Activated CD4-positive, alpha-beta T cell treated with anti-CD3 and anti-CD28 coated beads for 36 hours (primary cell): ENCODE data around the gene GPR62. TPM values are rescaled to one million over a fixed set of nuclear protein-coding genes. Genes with fewer than 3 reads are reported as not detected.
A peak's percentile ranks its signal among the peaks of the same experiment; 100 is the strongest.

ENCODE experiments used
- ATAC-seq: fragments of 200-7000 bp; cut with Tn5 transposase; one replicate; pipeline ENCODE4 v1.10.0; 2021; ENCODE audit warnings: mild to moderate bottlenecking, moderate library complexity
- CTCF ChIA-PET: fragments of 350-600 bp; sonication (Branson Sonifier 250); formaldehyde crosslinking; loops from one replicate; lab custom pipeline; 2021; ENCODE audit warnings: antibody characterized with exemption; lab: Charles Lee
- POLR2A ChIA-PET: fragments of 350-600 bp; sonication (Branson Sonifier 250); formaldehyde crosslinking; loops from one replicate; lab custom pipeline; 2021; ENCODE audit warnings: antibody characterized with exemption, inconsistent platforms; lab: Charles Lee
- DNase-seq: peaks from one replicate; pipeline ENCODE4 v3.0.0-alpha.2; 2020
- H3K27ac Mint-ChIP-seq: one replicate; pipeline ENCODE4 v1.8.0; 2021; ENCODE audit warnings: mixed read lengths
- H3K27me3 Mint-ChIP-seq: one replicate; pipeline ENCODE4 v1.8.0; 2021; ENCODE audit warnings: mixed read lengths
- H3K36me3 Mint-ChIP-seq: one replicate; pipeline ENCODE4 v1.8.0; 2021; ENCODE audit warnings: low read depth, mixed read lengths
- H3K4me1 Mint-ChIP-seq: one replicate; pipeline ENCODE4 v1.8.0; 2021; ENCODE audit warnings: mixed read lengths
- H3K4me3 Mint-ChIP-seq: one replicate; pipeline ENCODE4 v1.8.0; 2021; ENCODE audit warnings: mild to moderate bottlenecking, moderate library complexity, mixed read lengths
- H3K9me3 Mint-ChIP-seq: one replicate; pipeline ENCODE4 v1.8.0; 2021; ENCODE audit warnings: low read depth, mixed read lengths
- intact Hi-C, 2 experiments: fragments of 100-400 bp; cut with DNase I in 1 of 2; cut with micrococcal nuclease in 1 of 2; formaldehyde crosslinking; loops; one replicate each; pipeline versions ENCODE4 v1.14.2 to v1.15.1; 2022 to 2024; cut with DNase I, micrococcal nuclease
- total RNA-seq, 2 experiments: library from RNA; stranded (reverse); gene quantifications; one replicate each; pipeline ENCODE4 v1.2.3, GENCODE V29; 2021

The GPR62 gene
- total RNA-seq, 2 experiments from 2014 or later = not detected

DNA sequence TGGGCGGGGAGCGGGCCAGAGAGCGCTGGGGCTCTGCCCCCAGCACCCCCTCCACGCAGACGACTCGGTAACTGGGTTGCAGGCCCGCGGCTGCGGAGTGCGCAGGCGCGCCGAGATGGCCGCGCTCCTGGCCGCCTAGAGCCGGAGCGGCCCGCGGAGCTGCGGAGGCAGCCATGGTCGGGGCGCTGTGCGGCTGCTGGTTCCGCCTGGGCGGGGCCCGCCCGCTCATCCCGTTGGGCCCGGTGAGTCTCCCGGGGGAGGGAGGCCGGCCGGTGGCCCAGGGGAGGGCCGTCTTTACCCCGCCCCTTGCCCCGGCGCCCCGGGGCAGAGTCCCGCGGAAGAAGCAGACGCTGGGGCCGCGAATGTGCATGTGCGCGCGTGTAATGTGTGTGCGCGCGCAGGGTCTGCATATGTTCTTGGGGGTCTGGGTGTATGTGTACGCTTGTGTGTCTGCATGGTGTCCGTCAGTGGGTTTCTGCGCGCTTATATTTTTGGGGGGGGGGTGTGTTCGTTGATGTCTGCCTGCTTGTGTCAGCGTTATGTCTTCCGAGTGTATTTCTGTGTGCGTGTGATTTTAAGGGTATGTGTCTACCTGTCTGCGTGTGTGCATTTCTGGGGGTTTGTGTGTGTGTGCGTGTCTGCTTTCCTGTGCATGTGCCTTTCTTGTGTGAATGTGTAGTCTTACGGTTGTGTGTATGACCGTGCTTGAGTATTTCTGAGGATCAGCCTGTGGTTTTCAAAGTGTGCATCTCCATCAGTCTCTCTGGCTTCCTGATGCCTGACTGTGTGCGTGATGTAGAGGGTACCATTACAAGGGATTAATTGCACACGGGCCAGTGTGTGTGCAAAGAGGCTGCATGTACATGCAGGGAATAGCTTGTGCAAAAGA is 20.0 kb downstream of the GPR62 start, which contains the start of gene ABHD14A:
Gene ABHD14A, plus strand, starts transcription at position 102 of the 889 bp plus-strand sequence. Its CDS starts 72 bp downstream, at position 174.
- Mint-ChIP-seq H3K4me1 (peaks cover 34% of the 10 kb centered on the region), H3K27ac (peak within 1 kb of the TSS; percentile 97), H3K4me3 (peak within 1 kb of the TSS; percentile 97), H3K27me3 (no peaks in the 10 kb centered on the region), H3K9me3 (no peaks in the 10 kb centered on the region), H3K36me3 (peaks cover 9% of the 10 kb centered on the region)
- ATAC-seq = peak; percentile 70
- intact Hi-C loops = loop anchor here (1.0 to 10.0 kb wide), 8 partner anchors 8 to 710 kb away; partner anchors contain the start of genes PARP3 (in 2 of the 2), RPL29 (in 2 of the 2), ACY1 (in 1 of the 2) and GNL3 (in 1 of the 2)
- POLR2A ChIA-PET = interaction anchor here (0.6 to 1.0 kb wide), 4 partner anchors 8 to 228 kb away, joined by 3 to 4 read pairs (median 3); partner anchors contain the start of genes ACY1 and PARP3
- DNase-seq = peak; percentile 81
- CTCF ChIA-PET = interaction anchor here (0.7 to 3.1 kb wide), 4 partner anchors 14 to 181 kb away, joined by 3 to 30 read pairs (median 4); partner anchors contain the start of genes PARP3 and RRP9

DNA sequence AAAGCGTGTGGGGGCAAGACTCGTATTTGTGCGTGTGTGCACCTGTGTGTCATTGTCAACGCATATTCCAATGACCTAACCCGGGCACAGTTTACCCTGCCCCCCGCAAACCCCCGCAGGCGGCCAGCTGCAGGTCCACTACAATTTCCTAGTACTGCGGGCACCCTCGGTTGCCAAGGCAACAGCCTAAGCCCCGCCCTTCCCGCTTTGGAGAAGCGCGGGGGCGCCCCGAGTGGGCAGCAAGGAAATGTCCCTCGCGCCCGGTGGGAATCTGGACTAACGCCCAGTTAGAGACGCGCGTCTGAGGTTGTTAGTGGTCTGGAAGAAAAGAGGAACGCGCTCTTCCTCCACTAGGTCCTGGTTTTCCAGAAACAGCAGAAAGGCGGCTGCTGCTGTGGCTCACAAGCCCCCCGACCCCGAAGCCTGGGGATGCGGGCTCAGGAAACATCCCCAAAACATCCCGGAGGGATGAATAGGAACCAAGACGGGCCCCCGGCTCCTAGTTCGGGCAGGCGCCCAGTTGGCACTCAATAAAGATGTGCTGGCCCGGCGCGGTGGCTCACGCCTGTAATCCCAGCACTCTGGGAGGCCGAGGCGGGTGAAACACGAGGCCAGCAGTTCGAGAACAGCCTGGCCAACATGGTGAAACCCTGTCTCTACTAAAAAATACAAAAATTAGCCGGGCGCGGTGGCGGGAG is 20.8 kb downstream of the GPR62 start:
- H3K4me1 Mint-ChIP-seq = peaks cover 33% of the 10 kb centered on the region
- ChIA-PET CTCF (interaction anchor here (0.5 to 3.1 kb wide), 4 partner anchors 33 to 172 kb away, joined by 3 to 30 read pairs (median 4); partner anchors contain the start of genes PARP3 and RRP9), POLR2A (interaction anchor here (1.1 kb wide), 1 partner anchor 17 kb away, joined by 3 read pairs; no protein-coding TSS in a partner anchor)
- H3K27ac Mint-ChIP-seq = peak overlapping the region; percentile 89
- DNase-seq = peak; percentile 55
- H3K9me3 Mint-ChIP-seq = no peaks in the 10 kb centered on the region
- H3K36me3 Mint-ChIP-seq = peaks cover 9% of the 10 kb centered on the region
- ATAC-seq = no peak
- H3K27me3 Mint-ChIP-seq = no peaks in the 10 kb centered on the region
- intact Hi-C loops = loop anchor here (1.0 to 10.0 kb wide), 5 partner anchors 19 to 709 kb away; partner anchors contain the start of genes GNL3 (in 1 of the 2), PBRM1 (in 1 of the 2), POC1A (in 1 of the 2) and RBM15B (in 1 of the 2)
- H3K4me3 Mint-ChIP-seq = peak overlapping the region; percentile 97

DNA sequence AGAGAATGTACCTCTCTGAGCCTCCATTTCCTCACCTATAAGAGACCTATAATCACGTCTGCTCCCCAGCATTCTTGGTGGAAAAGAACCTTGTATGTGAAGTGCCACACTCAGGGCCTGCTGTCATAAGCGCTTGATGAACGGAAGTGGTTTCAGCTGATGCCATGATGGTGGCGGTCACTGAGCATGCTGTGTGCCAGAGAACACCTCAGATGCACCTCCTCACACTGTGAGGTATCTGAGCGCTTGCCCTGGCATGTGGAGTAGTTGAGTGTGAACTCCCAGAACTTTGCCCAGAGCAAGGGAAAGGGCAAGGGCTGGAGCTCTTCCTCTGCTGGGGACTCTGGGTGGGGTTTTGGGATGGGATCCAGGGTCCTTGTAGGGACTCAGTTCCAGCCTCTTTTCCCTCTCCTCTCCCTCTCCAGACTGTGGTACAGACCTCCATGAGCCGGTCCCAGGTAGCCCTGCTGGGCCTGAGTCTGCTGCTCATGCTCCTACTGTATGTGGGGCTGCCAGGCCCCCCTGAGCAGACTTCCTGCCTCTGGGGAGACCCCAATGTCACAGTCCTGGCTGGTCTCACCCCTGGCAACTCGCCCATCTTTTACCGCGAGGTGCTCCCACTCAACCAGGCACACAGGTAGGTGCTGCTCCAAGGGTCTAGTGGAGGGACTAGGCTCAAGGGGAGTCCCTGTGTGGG is 22.4 kb downstream of the GPR62 start:
- DNase-seq (peak; percentile 56), ATAC-seq (no peak)
- peaks cover 6% of the 10 kb centered on the region for H3K36me3 Mint-ChIP-seq
- H3K9me3 Mint-ChIP-seq = no peaks in the 10 kb centered on the region
- CTCF ChIA-PET = interaction anchor here (0.5 to 1.0 kb wide), 2 partner anchors 8 to 65 kb away, joined by 3 read pairs; no protein-coding TSS in a partner anchor
- H3K4me1 Mint-ChIP-seq = peaks cover 37% of the 10 kb centered on the region
- H3K27me3 Mint-ChIP-seq = no peaks in the 10 kb centered on the region
- peak overlapping the region; percentile 44 for H3K27ac Mint-ChIP-seq
- intact Hi-C loops = loop anchor here in 1 of 2 experiments (10.0 kb wide), 2 partner anchors 583 to 707 kb away; partner anchors contain the start of genes GNL3, PBRM1 and RBM15B
- H3K4me3 Mint-ChIP-seq = no peak overlapping the region
- POLR2A ChIA-PET = interaction anchor here (0.6 to 1.1 kb wide), 3 partner anchors 15 to 300 kb away, joined by 3 to 4 read pairs (median 3); no protein-coding TSS in a partner anchor

GRCh38 chr3:51978143-51978502 is 22.9 kb downstream of the GPR62 start:
- intact Hi-C loops = loop anchor here in 1 of 2 experiments (10.0 kb wide), 2 partner anchors 583 to 707 kb away; partner anchors contain the start of genes GNL3, PBRM1 and RBM15B
- ChIA-PET CTCF (no interaction called here), POLR2A (no interaction called here)
- Mint-ChIP-seq H3K27ac (no peak overlapping the region), H3K36me3 (peaks cover 6% of the 10 kb centered on the region), H3K9me3 (no peaks in the 10 kb centered on the region), H3K4me3 (no peak overlapping the region), H3K4me1 (peaks cover 39% of the 10 kb centered on the region), H3K27me3 (no peaks in the 10 kb centered on the region)
- ATAC-seq = no peak
- no peak for DNase-seq

- DNase-seq (no peak), ATAC-seq (no peak)
- peaks cover 39% of the 10 kb centered on the region for H3K4me1 Mint-ChIP-seq
- CTCF ChIA-PET = interaction anchor here (0.6 to 0.9 kb wide), 2 partner anchors 16 to 1361 kb away, joined by 3 to 4 read pairs; partner anchors contain the start of gene RPL29
- H3K36me3 Mint-ChIP-seq = peaks cover 3% of the 10 kb centered on the region
- intact Hi-C loops = no loop called here
- no peak overlapping the region for H3K4me3 Mint-ChIP-seq
- no peak overlapping the region for H3K27ac Mint-ChIP-seq
- H3K27me3 Mint-ChIP-seq = no peaks in the 10 kb centered on the region
- POLR2A ChIA-PET = no interaction called here
- no peaks in the 10 kb centered on the region for H3K9me3 Mint-ChIP-seq
Measured at GRCh38 chr3:51980253-51980652, 25.1 kb downstream of the GPR62 start.

DNA sequence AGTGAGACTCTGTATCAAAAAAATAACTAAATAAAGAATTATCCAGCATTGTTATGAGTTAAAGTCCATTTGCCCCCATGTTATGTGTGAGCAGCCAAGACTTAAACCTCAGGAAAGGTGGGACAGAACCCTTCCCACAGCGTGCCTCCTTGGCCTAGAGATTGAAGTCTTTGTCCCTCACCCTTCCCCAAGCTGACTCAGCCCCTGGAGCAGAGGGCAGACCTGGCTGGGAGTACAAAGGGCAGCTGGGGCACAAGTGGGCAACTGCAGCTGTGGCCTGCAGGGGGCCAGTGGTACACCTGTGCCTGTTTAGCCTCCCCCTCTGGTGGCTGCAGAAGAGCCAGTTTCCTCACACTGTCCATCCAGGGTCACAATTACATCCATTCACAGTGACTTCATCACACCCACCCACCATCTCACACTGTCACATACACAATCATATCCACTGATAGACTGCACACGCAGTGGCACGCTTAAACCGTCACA is 27.2 kb downstream of the GPR62 start:
- DNase-seq (peak; percentile 67), ATAC-seq (peak; percentile 37)
- no peaks in the 10 kb centered on the region for H3K27me3 Mint-ChIP-seq
- H3K36me3 Mint-ChIP-seq = peaks cover 3% of the 10 kb centered on the region
- CTCF ChIA-PET = interaction anchor here (0.5 to 2.7 kb wide), 14 partner anchors 9 to 593 kb away, joined by 3 to 25 read pairs (median 6); partner anchors contain the start of genes ABHD14B, PARP3, PCBP4 and POC1A
- POLR2A ChIA-PET = interaction anchor here (0.6 to 4.1 kb wide), 8 partner anchors 8 to 305 kb away, joined by 3 to 43 read pairs (median 6); partner anchors contain the start of genes ABHD14B, DUSP7, GLYCTK and PARP3
- H3K4me1 Mint-ChIP-seq = peaks cover 21% of the 10 kb centered on the region
- H3K9me3 Mint-ChIP-seq = no peaks in the 10 kb centered on the region
- peak overlapping the region; percentile 96 for H3K27ac Mint-ChIP-seq
- peak overlapping the region; percentile 96 for H3K4me3 Mint-ChIP-seq
- intact Hi-C loops = no loop called here

- intact Hi-C loops = loop anchor here (1.0 kb wide), 5 partner anchors 9 to 171 kb away; partner anchors contain the start of genes PARP3 (in 2 of the 2), RPL29 (in 2 of the 2), ABHD14B (in 1 of the 2) and POC1A (in 1 of the 2)
- DNase-seq (peak; percentile 90), ATAC-seq (peak; percentile 88)
- POLR2A ChIA-PET = interaction anchor here (0.6 to 4.1 kb wide), 9 partner anchors 8 to 296 kb away, joined by 3 to 43 read pairs (median 6); partner anchors contain the start of genes ABHD14A, ABHD14B, DUSP7 and PARP3
- CTCF ChIA-PET = interaction anchor here (0.5 to 2.7 kb wide), 14 partner anchors 9 to 172 kb away, joined by 3 to 25 read pairs (median 6); partner anchors contain the start of genes ABHD14B, PARP3, PCBP4 and POC1A
- Mint-ChIP-seq H3K27me3 (no peaks in the 10 kb centered on the region), H3K27ac (peak within 1 kb of the TSS; percentile 96), H3K4me1 (peaks cover 20% of the 10 kb centered on the region), H3K36me3 (peaks cover 3% of the 10 kb centered on the region), H3K4me3 (peak within 1 kb of the TSS; percentile 96), H3K9me3 (no peaks in the 10 kb centered on the region)
Measured at GRCh38 chr3:51982838-51983577, 27.8 kb downstream of the GPR62 start, which contains the start of gene ACY1. TSS of gene ACY1 (plus strand) at chr3:51983535. CDS start at chr3:51984065, 530 bp downstream.

- intact Hi-C loops = loop anchor here (1.0 kb wide), 5 partner anchors 9 to 171 kb away; partner anchors contain the start of genes PARP3 (in 2 of the 2), RPL29 (in 2 of the 2), ABHD14B (in 1 of the 2) and POC1A (in 1 of the 2)
- H3K4me3 Mint-ChIP-seq = peak overlapping the region; percentile 96
- DNase-seq (no peak), ATAC-seq (peak; percentile 4)
- H3K27me3 Mint-ChIP-seq = no peaks in the 10 kb centered on the region
- H3K36me3 Mint-ChIP-seq = peaks cover 3% of the 10 kb centered on the region
- peak overlapping the region; percentile 93 for H3K27ac Mint-ChIP-seq
- ChIA-PET POLR2A (interaction anchor here (0.6 to 4.1 kb wide), 8 partner anchors 9 to 296 kb away, joined by 3 to 43 read pairs (median 5); partner anchors contain the start of genes ABHD14A, ABHD14B, DUSP7 and PARP3), CTCF (interaction anchor here (0.8 to 2.7 kb wide), 8 partner anchors 8 to 70 kb away, joined by 3 to 25 read pairs (median 16); partner anchors contain the start of genes ABHD14B, PCBP4 and RPL29)
- H3K4me1 Mint-ChIP-seq = peaks cover 20% of the 10 kb centered on the region
- H3K9me3 Mint-ChIP-seq = no peaks in the 10 kb centered on the region
Measured at GRCh38 chr3:51983578-51984268, 28.5 kb downstream of the GPR62 start.
